ENCODE measurements around the gene NCKAP5L.

GRCh38 chr12:49763006-49763591 is 65.1 kb downstream of the NCKAP5L start:
- no peak for TF ChIP-seq POLR2A (IDR thresholded peaks at IDR 0.05; ENCODE audit: low read length)
- TF ChIP-seq GATA1 (IDR thresholded peaks at IDR 0.05; ENCODE audit: low read depth, low read length), result no peak

Measured in erythroblast (primary cell).